ENCODE measurements around the gene SGK1. TPM values are rescaled to one million over a fixed set of nuclear protein-coding genes. Genes with fewer than 3 reads are reported as not detected.
"Not testable (repeated sequence)": the region's sequence is repeated elsewhere in the genome, so short reads cannot be mapped to it uniquely, and the experiment has no call there.

The SGK1 gene
- total RNA-seq, 4 donors from 2014 or later = 46.2 to 1,239 (median 876) TPM

DNA sequence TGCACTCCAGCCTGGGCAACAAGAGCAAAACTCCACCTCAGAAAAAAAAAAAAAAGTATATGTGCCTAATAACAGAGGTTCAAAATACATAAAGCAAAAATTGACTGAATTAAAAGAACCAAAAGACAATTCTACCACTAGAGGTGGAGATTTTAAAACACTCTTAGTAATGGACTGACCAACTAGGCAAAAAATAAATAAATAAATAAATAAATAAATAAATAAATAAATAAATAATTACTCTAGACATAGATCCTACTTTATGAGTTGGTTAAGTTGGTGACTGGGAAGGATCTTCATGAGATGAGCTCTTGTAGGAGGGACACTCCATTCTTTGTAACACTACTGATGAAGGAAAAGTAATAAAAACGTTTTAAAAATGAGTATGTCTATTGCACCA lies 113.9 kb downstream of the SGK1 start:
- intact Hi-C loops (cut with DNase I; ENCODE audit: low total_unique reads) (no loop called here), in situ Hi-C loops (cut with MboI; ENCODE audit: low pct_ligation_motif_present in 1 of 4, low pct_unique_long_range_greater_than_20kb in 1 of 4, low sequenced_read_pairs in 3 of 4) (no loop called here)
- no peaks in the 10 kb centered on the region for H3K36me3 ChIP-seq
- DNase-seq = no peak
- no peak overlapping the region for H3K4me3 ChIP-seq
- WGBS, 2 donors (ENCODE audit: low coverage in 1 of 2) = 70 to 92% methylated on average over 1 of the region's 1 CpG
- TF ChIP-seq EP300 (IDR thresholded peaks at IDR 0.05; ENCODE audit: low read depth) = no peak
- TF ChIP-seq, protein P1, sequence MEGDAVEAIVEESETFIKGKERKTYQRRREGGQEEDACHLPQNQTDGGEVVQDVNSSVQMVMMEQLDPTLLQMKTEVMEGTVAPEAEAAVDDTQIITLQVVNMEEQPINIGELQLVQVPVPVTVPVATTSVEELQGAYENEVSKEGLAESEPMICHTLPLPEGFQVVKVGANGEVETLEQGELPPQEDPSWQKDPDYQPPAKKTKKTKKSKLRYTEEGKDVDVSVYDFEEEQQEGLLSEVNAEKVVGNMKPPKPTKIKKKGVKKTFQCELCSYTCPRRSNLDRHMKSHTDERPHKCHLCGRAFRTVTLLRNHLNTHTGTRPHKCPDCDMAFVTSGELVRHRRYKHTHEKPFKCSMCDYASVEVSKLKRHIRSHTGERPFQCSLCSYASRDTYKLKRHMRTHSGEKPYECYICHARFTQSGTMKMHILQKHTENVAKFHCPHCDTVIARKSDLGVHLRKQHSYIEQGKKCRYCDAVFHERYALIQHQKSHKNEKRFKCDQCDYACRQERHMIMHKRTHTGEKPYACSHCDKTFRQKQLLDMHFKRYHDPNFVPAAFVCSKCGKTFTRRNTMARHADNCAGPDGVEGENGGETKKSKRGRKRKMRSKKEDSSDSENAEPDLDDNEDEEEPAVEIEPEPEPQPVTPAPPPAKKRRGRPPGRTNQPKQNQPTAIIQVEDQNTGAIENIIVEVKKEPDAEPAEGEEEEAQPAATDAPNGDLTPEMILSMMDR (IDR thresholded peaks at IDR 0.05) = no peak
- TF ChIP-seq POLR2A (IDR thresholded peaks at IDR 0.05) = no peak
- no peak for TF ChIP-seq POLR2AphosphoS5 (IDR thresholded peaks at IDR 0.05)
- H3K4me1 ChIP-seq = no peaks in the 10 kb centered on the region
- H3K9me3 ChIP-seq = no peaks in the 10 kb centered on the region
- no peaks in the 10 kb centered on the region for H3K27me3 ChIP-seq
- H3K27ac ChIP-seq = no peak overlapping the region

DNA sequence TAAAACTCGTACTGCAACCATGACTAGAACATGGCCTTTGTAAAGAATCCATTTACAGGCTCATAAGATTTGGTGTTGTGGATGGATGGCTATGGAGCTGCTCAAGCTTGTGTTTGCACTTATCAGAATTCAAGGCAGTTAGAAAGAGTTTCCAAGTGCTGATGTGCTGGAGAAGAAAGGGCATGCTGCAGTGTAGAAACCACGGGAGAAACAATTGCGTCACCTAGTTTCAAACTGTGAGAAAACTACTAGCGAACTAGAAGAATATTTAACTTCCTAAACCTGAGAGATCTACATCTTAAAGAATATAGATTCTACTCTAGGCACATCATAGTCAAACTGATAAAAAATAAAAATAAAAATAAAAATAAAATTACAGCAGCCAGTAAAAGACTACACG lies 116.2 kb downstream of the SGK1 start:
- in situ Hi-C loops (cut with MboI; ENCODE audit: low pct_ligation_motif_present in 1 of 4, low pct_unique_long_range_greater_than_20kb in 1 of 4, low sequenced_read_pairs in 3 of 4) = no loop called here
- 84 to 95% methylated on average over 4 to 5 of the region's 5 CpGs for whole genome bisulfite sequencing, 2 donors (ENCODE audit: low coverage in 1 of 2)
- intact Hi-C loops (cut with DNase I; ENCODE audit: low total_unique reads) = no loop called here
- no peaks in the 10 kb centered on the region for H3K9me3 ChIP-seq
- no peak overlapping the region for H3K4me3 ChIP-seq
- no peak for DNase-seq
- H3K27ac ChIP-seq = no peak overlapping the region
- H3K4me1 ChIP-seq = no peaks in the 10 kb centered on the region
- TF ChIP-seq POLR2A (IDR thresholded peaks at IDR 0.05) = no peak
- TF ChIP-seq, protein P1 (IDR thresholded peaks at IDR 0.05) = no peak
- TF ChIP-seq POLR2AphosphoS5 (IDR thresholded peaks at IDR 0.05) = no peak
- TF ChIP-seq EP300 (IDR thresholded peaks at IDR 0.05; ENCODE audit: low read depth) = no peak
- no peaks in the 10 kb centered on the region for H3K36me3 ChIP-seq
- no peaks in the 10 kb centered on the region for H3K27me3 ChIP-seq

DNA sequence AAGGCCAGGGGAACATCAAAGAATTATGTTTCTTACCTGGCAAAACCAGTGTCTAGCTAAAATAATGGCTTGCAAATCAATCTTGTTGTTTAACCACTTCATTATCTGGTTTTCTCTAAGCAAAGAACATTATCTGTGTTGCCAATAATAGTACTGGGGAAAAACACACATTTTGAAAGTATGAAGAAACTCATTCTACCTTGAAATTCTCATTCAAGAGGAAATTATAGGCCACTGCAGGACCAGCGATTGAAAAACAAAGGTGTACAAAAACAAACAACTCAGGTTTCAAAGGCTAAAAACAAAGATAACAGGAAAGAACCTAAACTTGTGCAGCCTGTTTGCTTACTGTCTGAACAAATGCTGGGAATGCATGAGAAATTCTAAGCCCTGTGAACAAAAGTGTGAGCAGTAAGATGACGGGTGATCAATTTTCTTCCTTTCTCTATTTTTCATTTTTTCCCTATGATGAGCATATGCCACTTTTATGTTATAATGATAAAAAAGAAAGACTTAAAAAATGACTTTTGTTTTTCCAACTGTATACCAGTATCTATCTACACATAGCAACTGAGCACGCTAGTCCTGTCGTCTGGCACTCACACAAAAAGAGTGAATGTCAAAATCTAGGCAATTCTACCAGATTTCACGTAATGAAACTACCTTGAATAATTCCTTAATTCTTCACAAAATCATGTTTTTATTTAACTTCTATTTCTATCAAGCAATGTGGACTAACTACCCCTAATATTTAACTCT lies 117.9 kb downstream of the SGK1 start:
- Histone ChIP-seq H3K27me3 (no peaks in the 10 kb centered on the region), H3K36me3 (no peaks in the 10 kb centered on the region), H3K9me3 (no peaks in the 10 kb centered on the region), H3K4me3 (no peak overlapping the region), H3K27ac (no peak overlapping the region), H3K4me1 (no peaks in the 10 kb centered on the region)
- WGBS, 2 donors (ENCODE audit: low coverage in 1 of 2) = 76 to 89% methylated on average over 5 of the region's 5 CpGs
- TF ChIP-seq POLR2A (IDR thresholded peaks at IDR 0.05) = no peak
- TF ChIP-seq, protein P1 (IDR thresholded peaks at IDR 0.05) = no peak
- DNase-seq = no peak
- in situ Hi-C loops (cut with MboI; ENCODE audit: low pct_ligation_motif_present in 1 of 4, low pct_unique_long_range_greater_than_20kb in 1 of 4, low sequenced_read_pairs in 3 of 4) (no loop called here), intact Hi-C loops (cut with DNase I; ENCODE audit: low total_unique reads) (loop anchor here (10.0 kb wide), 1 partner anchor 195 kb away; no protein-coding TSS in a partner anchor)

DNA sequence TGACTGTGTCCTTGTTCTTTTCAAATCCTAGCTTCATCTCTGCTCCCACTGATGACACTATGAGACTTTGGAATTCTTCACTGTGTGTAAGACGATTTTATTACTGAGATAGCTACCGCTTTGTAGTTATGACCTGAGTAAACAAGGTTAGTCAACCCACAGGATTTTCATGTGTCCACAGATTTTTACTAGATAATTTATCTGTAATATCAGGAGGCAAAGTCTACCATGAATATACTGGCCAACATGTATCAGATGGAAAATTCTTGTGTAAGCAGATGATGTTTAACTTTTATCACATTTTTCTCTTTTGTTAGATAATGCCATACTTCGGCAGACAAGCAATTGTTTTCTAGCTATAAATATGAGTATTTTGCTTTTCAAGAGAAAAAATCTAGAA lies 119.8 kb downstream of the SGK1 start:
- no peaks in the 10 kb centered on the region for H3K36me3 ChIP-seq
- DNase-seq = no peak
- in situ Hi-C loops (cut with MboI; ENCODE audit: low pct_ligation_motif_present in 1 of 4, low pct_unique_long_range_greater_than_20kb in 1 of 4, low sequenced_read_pairs in 3 of 4) (no loop called here), intact Hi-C loops (cut with DNase I; ENCODE audit: low total_unique reads) (loop anchor here (10.0 kb wide), 1 partner anchor 197 kb away; no protein-coding TSS in a partner anchor)
- H3K27ac ChIP-seq = no peak overlapping the region
- no peaks in the 10 kb centered on the region for H3K4me1 ChIP-seq
- 50 to 59% methylated on average over 3 of the region's 3 CpGs for WGBS, 2 donors (ENCODE audit: low coverage in 1 of 2)
- H3K4me3 ChIP-seq = no peak overlapping the region
- H3K9me3 ChIP-seq = no peaks in the 10 kb centered on the region
- H3K27me3 ChIP-seq = no peaks in the 10 kb centered on the region
- TF ChIP-seq EP300 (IDR thresholded peaks at IDR 0.05; ENCODE audit: low read depth) = no peak
- TF ChIP-seq, protein P1 (IDR thresholded peaks at IDR 0.05) = no peak
- TF ChIP-seq POLR2AphosphoS5 (IDR thresholded peaks at IDR 0.05) = no peak
- no peak for TF ChIP-seq POLR2A (IDR thresholded peaks at IDR 0.05)

DNA sequence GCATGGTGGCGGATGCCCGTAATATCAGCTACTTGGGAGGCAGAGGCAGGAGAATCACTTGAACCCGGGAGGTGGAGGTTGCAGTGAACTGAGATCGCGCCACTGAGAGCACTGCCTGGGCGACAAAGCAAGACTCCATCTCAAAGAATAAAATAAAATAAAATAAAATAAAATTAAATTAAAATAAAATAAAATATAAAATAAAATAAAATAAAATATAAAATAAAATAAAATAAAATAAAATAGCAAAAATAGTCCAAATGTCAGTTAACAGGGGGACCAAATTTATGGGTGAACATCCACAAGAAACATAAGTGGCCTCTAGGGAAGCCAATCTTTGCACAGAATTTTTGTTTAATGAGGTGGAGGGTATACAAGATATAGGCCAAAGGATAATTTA lies 120.2 kb downstream of the SGK1 start:
- H3K27me3 ChIP-seq; DNase-seq; H3K36me3 ChIP-seq; H3K9me3 ChIP-seq; in situ Hi-C loops (cut with MboI; ENCODE audit: low pct_ligation_motif_present in 1 of 4, low pct_unique_long_range_greater_than_20kb in 1 of 4, low sequenced_read_pairs in 3 of 4); H3K4me1 ChIP-seq; H3K27ac ChIP-seq; H3K4me3 ChIP-seq: not testable (repeated sequence)
- intact Hi-C loops (cut with DNase I; ENCODE audit: low total_unique reads) = loop anchor here (10.0 kb wide), 1 partner anchor 197 kb away; no protein-coding TSS in a partner anchor
- WGBS, 2 donors (ENCODE audit: low coverage in 1 of 2) = 100% methylated on average over 6 of the region's 6 CpGs; no CpG with 5 or more reads in 1 of the 2 donors
